CD4-positive, alpha-beta T cell treated with Interleukin-12 subunit alpha and Interleukin-12 subunit beta, for 1 hour (primary cell): ENCODE results near the gene PRAMEF13.
"Not testable (repeated sequence)": the region's sequence is repeated elsewhere in the genome, so short reads cannot be mapped to it uniquely, and the experiment has no call there.

Experiments
- DNase-seq: peaks from one replicate; pipeline ENCODE4 v3.0.0-alpha.2; 2020

The PRAMEF13 gene

DNA sequence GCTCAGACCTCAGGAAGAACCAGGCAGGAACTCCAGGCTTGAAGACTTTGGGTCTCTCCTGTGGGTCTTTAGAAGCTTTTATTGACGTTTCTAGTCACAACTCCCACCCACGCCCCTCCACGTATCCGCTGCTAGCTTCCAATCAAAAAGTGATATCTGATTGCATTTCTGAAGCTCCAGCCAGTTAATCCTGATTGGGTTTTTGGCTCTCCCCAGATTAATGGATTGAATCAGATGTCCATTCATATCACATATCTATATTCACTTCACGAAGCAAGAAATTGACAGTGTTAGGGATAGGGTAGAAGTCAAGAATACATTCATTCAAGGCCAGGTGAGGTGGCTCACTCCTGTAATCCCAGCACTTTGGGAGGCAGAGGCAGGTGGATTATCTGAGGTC is 45.3 kb downstream of the PRAMEF13 start, which contains the start of gene PRAMEF26:
PRAMEF26 (minus strand) TSS at position 101 of the 400 bp plus-strand sequence. CDS start 2,914 bp downstream, outside the sequence.
- not testable (repeated sequence) for DNase-seq
